ENCODE results near the gene AGPAT1. TPM values are rescaled to one million over a fixed set of nuclear protein-coding genes. Genes with fewer than 3 reads are reported as not detected.

AGPAT1 gene
- total RNA-seq (10 to 100 TPM; 13.2 to 13.3 TPM), total RNA-seq (7.0 to 39.3 (median 23.2) reads per million in 172 experiments)
- polyA plus RNA-seq (2013, experiment 1 of 2): 40.3 TPM
- polyA plus RNA-seq (2013, experiment 2 of 2): 44.4 TPM

GRCh38 chr6:32175711-32176475 lies at the start of gene AGPAT1:
Gene AGPAT1, minus strand, starts transcription at chr6:32176084. Its CDS starts 4,588 bp downstream, at chr6:32171496.
- no peaks in the 10 kb centered on the region for H3K27me3 Mint-ChIP-seq
- ATAC-seq (ENCODE audit: poor library complexity) (peak; percentile 41), DNase-seq (peak; percentile 93 to 98 (median 97))
- intact Hi-C loops (cut with DNase I, micrococcal nuclease): loop anchor here (1.0 to 10.0 kb wide), 4 partner anchors 15 to 219 kb away; partner anchors contain the start of genes DXO (in 1 of the 2), NELFE (in 1 of the 2) and SKIC2 (in 1 of the 2)
- H3K9me3 Mint-ChIP-seq: no peaks in the 10 kb centered on the region
- peak within 1 kb of the TSS; percentile 91 for H3K4me3 Mint-ChIP-seq
- H3K27ac ChIP-seq (ENCODE audit: low read depth in 1 of 2, low read length in 2 of 2): peak within 1 kb of the TSS; percentile 93 to 98
- POLR2A ChIA-PET: interaction anchor here (1.2 to 8.1 kb wide), 4 partner anchors 17 to 796 kb away, joined by 3 to 242 read pairs (median 30); partner anchors contain the start of genes ATF6B, FKBPL, GPSM3 and PBX2
- H3K4me1 Mint-ChIP-seq (ENCODE audit: low read depth): peaks cover 78% of the 10 kb centered on the region
- H3K27me3 ChIP-seq (ENCODE audit: control insufficient read depth in 1 of 2, insufficient read depth in 2 of 2, low read length in 2 of 2): no peaks in the 10 kb centered on the region
- no peaks in the 10 kb centered on the region for H3K9me3 ChIP-seq (ENCODE audit: control insufficient read depth in 1 of 2, insufficient read depth in 1 of 2, low read length in 2 of 2)
- CTCF ChIA-PET: interaction anchor here (2.8 kb wide), 1 partner anchor 20 kb away, joined by 14 read pairs; no protein-coding TSS in a partner anchor
- peak within 1 kb of the TSS; percentile 85 for H3K27ac Mint-ChIP-seq
- no peak for TF ChIP-seq CTCF (IDR thresholded peaks at IDR 0.05)
- H3K36me3 ChIP-seq (ENCODE audit: insufficient read depth, low read length): peaks cover 9% of the 10 kb centered on the region
- H3K36me3 Mint-ChIP-seq (ENCODE audit: low read depth): peaks cover 37% of the 10 kb centered on the region
- H3K4me3 ChIP-seq (ENCODE audit: low read length): peak within 1 kb of the TSS; percentile 91
- H3K4me1 ChIP-seq (ENCODE audit: insufficient read depth, low read length): peaks cover 66% of the 10 kb centered on the region

GRCh38 chr6:32224696-32225095 lies 48.8 kb upstream of the AGPAT1 start:
- peak overlapping the region; percentile 57 for H3K27ac Mint-ChIP-seq

More at GRCh38 chr6:32224696-32225095, 48.8 kb upstream of the AGPAT1 start:
- intact Hi-C loops (cut with DNase I, micrococcal nuclease): no loop called here
- Mint-ChIP-seq H3K36me3 (ENCODE audit: low read depth) (no peaks in the 10 kb centered on the region), H3K4me1 (ENCODE audit: low read depth) (peaks cover 21% of the 10 kb centered on the region), H3K27me3 (no peaks in the 10 kb centered on the region), H3K4me3 (no peak overlapping the region), H3K9me3 (no peaks in the 10 kb centered on the region)
- no peak for TF ChIP-seq CTCF (IDR thresholded peaks at IDR 0.05)
- peaks cover 8% of the 10 kb centered on the region for H3K4me1 ChIP-seq (ENCODE audit: insufficient read depth, low read length)
- H3K36me3 ChIP-seq (ENCODE audit: insufficient read depth, low read length): no peaks in the 10 kb centered on the region
- DNase-seq (no peak), ATAC-seq (ENCODE audit: poor library complexity) (no peak)
- CTCF ChIA-PET: no interaction called here
- no peaks in the 10 kb centered on the region for H3K9me3 ChIP-seq (ENCODE audit: control insufficient read depth in 1 of 2, insufficient read depth in 1 of 2, low read length in 2 of 2)
- POLR2A ChIA-PET: no interaction called here
- no peaks in the 10 kb centered on the region for H3K27me3 ChIP-seq (ENCODE audit: control insufficient read depth in 1 of 2, insufficient read depth in 2 of 2, low read length in 2 of 2)
- no peak overlapping the region for H3K27ac ChIP-seq (ENCODE audit: low read depth in 1 of 2, low read length in 2 of 2)
- no peak overlapping the region for H3K4me3 ChIP-seq (ENCODE audit: low read length)

Data from CD4-positive, alpha-beta T cell (primary cell).